HG03571 (cell line): ENCODE measurements around the gene SUPT20H.

Experiments used
- ATAC-seq: cut with Tn5 transposase; IDR thresholded peaks from one replicate; pipeline ENCODE4 v1.9.1; 2021; ENCODE audit not compliant: unreplicated experiment

SUPT20H gene

DNA sequence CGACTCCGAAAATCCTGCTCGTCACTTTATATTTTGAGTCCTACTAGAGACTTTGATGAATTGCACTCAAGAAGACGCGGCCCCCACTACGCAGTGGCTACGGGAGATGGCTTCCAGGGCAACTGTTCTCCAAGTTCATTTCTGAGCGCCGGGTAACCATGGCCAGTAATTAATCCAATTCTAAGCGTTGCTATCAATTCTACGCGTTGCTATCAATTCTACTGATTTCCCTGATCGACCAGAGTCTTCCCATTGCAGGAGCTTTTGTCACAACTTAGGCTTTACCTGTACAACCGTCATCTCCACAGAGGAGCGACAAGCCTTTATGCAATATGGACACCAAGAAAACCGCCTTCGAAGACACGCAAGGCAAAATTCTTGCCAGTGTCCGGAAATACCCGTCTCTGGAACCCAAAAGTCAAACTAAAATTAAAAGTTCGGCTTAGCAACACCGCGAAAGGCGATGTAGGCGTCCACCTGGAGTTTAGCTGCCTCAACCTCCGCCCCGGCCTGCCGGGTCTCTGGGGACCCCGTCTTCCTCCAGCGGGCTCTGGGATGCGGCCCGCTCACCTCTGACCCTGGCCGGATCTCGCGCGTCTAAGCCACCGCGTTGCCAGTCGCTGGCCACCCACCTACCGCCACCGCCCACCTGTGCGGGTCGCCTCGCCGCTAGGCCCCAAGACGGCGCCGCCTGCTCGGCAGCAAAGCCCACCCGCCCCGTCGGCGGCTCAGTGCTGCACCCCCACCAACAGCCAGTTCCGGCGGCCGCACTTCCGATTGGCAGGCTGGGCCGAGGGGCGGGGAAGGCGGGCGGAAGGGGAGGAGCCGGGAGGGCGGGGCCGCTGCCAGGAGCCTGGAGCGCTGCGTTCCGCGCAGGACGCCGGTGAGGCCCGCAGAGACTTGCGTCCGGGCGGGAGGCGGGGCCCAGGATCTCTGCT, at the start of gene SUPT20H:
Gene SUPT20H (minus strand): TSS at position 779 of the 938 bp plus-strand sequence. CDS start 8,198 bp downstream, outside the sequence.
- peak; percentile 98 for ATAC-seq

GRCh38 chr13:37109051-37109678, 49.7 kb upstream of the SUPT20H start:
- ATAC-seq, result no peak

GRCh38 chr13:37107868-37108267, 48.4 kb upstream of the SUPT20H start:
- no peak for ATAC-seq

DNA sequence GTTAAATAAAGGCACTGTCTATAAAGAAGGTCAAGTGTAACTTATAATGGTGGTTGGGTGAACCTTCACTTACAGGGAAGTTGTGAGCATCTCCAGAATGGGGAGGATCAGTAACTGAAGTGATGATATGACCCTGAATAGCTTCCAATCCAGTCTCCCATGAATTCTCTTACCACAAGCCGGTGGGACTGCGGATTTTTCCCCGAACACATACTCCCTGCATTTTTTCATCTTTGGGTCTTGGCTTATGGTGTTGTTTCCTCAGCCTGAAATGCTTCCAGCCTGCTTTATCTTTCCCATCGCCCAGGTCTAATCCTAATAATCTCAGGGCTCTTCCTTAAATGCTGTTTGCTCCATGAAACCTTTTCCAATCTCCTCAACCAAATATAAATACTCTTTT, 48.0 kb upstream of the SUPT20H start:
- no peak for ATAC-seq

DNA sequence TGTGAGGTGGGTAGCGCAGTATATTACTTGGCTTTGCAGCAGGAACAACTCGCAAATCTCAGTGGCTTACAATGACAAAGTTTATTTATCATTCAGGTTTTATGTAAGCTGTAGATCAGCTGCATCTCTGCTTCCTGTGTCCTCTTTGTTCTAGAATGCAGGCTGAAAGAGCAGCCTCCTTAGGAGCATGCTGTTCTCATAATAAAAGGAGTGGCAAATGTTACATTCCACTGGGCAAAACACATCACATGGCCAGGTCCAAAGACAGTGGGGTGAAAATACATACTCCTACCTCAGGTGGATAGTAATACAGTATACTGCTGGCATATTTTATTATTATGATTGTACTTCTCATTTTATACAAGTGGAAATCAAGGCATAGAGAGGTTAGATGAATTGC, 47.2 kb upstream of the SUPT20H start:
- no peak for ATAC-seq

DNA sequence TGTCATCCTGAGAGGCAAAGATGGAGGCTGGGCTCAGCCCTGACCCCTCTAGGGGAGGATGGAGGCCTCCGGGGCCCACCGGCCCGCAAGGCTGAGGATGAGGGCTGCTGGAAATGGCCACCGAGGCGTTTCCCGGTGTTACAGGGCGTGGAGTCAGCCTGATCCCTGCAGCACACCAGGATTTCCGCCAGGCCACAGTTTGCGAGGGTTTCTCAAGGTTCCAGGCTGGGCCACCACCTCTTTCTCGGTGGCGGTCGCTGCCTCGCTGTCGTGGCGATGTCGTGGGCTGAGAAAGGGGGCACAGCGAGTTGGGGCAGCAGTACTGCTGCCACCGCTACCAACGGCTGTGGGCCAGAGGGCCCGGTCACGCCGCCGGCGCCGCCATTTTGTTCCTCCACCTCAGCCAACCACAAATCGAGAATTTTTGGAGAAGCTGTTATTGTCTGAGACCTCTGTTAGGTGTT, 45.8 kb upstream of the SUPT20H start, which contains the start of gene CSNK1A1L:
Gene CSNK1A1L (minus strand): TSS at position 414 of the 464 bp plus-strand sequence. CDS start 408 bp downstream, at position 6.
- ATAC-seq, result no peak

DNA sequence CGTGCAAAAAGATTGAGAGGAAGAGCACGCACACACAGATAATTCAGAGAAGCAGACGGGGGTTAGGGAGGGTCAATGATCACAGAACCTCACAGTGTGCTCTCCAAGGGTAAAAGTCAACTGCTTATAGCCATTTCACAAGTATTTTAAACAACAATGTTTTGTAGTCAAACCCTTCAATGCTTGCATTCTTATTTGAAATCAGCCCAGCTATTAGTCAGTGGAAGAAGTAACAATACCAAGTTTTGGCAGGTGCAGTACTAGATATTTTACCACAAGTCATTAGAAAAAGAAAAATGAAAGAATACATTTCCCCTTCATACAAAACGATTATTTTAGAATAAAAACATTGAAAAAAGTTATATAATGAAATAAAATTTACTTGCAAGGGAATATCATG, 43.4 kb upstream of the SUPT20H start:
- ATAC-seq, result no peak

DNA sequence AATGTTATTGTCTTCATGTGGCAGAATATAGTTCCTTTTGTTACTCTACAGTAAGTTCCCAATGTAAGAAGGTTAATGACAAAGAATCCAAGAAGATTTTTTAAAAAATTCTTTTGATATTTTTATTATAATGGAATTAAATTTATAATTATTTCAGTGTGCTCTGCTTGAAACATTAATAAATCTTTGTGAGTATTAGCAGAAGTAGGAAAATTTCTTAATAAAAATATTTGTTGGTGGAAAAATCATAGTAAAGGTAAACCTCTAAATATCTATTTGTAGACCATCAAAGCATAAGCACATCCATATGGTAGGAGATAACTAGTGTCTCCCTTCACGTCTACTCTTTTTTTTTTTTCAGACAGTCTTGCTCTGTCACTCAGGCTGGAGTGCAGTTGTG, 41.7 kb upstream of the SUPT20H start:
- no peak for ATAC-seq

GRCh38 chr13:37100731-37101130, 41.2 kb upstream of the SUPT20H start:
- ATAC-seq, result no peak

- ATAC-seq, result no peak
These were observed 37.6 kb upstream of the SUPT20H start for GRCh38 chr13:37097076-37097475.

GRCh38 chr13:37094840-37095239, 35.4 kb upstream of the SUPT20H start:
- no peak for ATAC-seq

- no peak for ATAC-seq
These were observed 34.6 kb upstream of the SUPT20H start for GRCh38 chr13:37094099-37094498.

- ATAC-seq, result no peak
These were observed 32.3 kb upstream of the SUPT20H start for GRCh38 chr13:37091835-37092234.

DNA sequence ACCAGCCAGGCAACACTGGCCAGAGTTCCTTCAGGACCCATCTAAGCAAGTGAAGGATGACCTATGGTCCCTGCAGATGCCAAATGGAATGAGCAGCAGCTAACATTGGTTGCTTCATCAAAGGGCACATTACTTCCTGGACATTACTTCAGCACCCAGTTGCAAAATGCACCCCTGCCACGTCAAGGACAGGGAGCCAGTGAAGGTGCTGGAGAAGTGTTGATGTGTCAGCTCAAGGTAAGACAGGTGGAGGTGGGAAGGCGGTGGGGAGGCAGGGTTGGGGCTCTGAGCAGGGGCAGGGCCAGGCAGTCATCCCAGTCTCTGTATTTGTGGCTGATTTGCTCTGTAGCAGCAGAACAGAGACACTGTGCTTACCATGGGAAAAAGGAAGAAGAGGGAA, 31.4 kb upstream of the SUPT20H start:
- no peak for ATAC-seq

DNA sequence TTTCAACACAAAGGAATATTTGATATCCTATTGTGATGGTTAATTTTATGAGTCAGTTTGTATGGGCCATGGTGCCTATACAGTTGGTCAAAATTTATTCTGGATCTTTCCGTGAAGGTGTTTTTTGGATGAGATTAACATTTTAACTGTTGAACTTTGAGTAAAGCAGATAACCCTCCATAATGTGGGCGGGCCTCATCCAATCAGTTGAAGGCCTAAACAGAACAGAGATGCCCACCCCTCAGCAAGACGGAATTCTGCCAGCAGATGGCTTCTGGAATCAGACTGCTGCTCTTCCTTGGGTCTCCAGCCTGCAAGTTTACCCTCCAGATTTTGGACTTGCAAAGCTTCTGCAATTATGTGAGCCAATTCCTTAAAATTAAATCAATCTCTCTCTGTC, 30.0 kb upstream of the SUPT20H start:
- no peak for ATAC-seq

DNA sequence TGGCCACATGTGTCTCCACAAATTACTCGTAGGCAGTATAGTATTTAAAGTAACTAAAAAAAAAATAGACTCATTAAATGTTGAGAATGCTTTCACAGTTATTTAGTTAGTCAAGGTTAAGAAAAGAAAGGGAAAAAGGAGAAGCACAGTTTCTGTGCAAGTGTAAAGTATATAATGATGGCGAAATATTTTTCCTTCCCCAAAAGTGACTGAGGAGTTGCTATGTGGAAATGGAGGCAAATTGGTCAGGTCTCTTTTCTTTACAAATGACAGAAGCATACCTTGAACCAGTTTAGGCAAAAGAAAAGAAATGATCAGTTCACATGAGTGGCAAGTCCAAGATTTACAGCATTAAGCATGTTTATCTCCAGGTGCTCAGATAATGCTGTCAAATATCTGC, 28.0 kb upstream of the SUPT20H start:
- ATAC-seq, result no peak

- ATAC-seq, result no peak
These were observed 26.1 kb upstream of the SUPT20H start for GRCh38 chr13:37085606-37086005.

GRCh38 chr13:37076818-37077217, 17.3 kb upstream of the SUPT20H start:
- ATAC-seq, result no peak

GRCh38 chr13:37075164-37075563, 15.7 kb upstream of the SUPT20H start:
- no peak for ATAC-seq

DNA sequence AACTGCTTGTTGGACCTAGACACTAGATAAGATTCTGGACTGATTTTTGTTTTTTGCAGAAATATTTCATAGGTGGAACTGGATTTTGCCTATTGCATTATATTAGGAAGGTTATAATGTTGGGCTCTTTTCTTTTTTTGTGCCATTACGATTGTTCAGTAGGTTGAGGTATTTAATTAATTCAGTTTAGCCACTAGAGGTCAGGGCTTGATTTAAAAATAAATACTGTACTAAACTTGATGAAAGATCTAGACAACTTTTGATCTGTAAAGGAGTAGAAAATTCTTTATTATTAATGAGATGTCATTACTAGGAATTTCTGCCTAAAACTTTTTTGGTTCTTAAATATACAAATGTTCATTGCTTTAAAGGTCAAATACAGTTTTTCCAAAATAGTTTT, 15.2 kb upstream of the SUPT20H start:
- no peak for ATAC-seq

DNA sequence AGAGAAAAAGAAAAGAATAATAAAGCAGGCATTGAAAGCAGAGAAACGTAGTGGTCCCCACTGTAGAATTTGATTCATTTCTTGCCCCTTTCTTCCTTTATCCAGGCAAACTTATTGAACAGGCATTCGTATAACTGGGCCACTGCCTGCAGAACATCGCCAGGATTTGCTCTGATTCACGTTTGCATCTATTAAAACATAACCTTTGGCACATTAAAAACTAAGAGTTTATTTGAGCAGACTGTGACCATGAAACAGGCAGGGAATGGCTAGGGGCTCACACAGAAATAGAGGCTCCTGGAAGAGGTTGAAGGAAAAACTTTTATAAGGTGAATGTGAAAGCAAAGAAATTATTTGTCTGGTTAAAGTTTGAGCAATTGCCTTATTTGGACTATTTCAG, 12.5 kb upstream of the SUPT20H start:
- no peak for ATAC-seq

GRCh38 chr13:37070956-37071355, 11.5 kb upstream of the SUPT20H start:
- ATAC-seq, result no peak
